ENCODE results near the gene RNF126.

RNF126 gene

DNA sequence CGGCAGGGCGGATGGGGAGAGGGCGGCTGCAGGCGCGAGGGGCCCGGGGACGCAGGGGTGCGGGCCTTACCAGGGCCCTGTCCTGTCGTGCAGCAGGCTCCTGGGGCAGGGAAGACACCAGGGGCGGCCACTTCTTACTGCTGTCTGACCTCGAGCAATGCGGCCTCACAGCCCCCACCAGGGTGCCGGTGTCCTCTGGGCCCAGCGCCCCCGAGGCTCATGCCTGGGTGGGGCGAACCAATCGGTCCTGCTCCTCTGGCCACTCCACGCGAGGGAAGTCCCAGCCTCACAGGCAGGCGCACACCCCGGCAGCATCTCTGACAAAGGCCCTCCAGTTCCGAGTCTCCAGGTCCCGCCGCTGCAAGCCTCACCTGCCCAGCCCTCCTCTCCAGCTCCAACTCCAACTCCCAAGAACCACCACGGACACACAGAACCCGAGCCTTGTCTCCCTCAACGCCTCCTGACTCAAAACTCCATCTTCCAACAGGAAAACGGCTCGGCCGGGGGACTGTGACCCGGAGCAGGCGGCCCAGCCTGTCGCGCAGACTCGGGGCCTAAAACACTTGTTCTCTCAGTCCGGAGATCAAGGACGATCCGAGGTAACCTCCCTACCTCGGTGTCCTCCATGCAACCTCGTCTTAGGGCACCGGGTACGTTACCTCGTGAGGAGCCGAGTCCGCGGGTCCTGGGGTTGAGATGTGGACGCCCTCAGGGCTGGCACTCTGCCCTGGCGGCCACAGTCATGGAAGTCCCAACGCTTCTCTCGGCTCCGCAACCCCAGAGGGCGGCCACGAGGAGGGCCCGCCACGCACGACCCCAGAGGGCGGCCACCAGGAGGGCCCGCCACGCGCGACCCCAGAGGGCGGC is 16.9 kb downstream of the RNF126 start:
- H3F3A ChIP-seq (ENCODE audit: control insufficient read depth, insufficient read depth): no peaks in the 10 kb centered on the region
- H3K27ac ChIP-seq (ENCODE audit: low read depth, low read length): no peak overlapping the region
- no peak overlapping the region for H3K4me2 ChIP-seq (ENCODE audit: low read length)
- TF ChIP-seq, protein P1, sequence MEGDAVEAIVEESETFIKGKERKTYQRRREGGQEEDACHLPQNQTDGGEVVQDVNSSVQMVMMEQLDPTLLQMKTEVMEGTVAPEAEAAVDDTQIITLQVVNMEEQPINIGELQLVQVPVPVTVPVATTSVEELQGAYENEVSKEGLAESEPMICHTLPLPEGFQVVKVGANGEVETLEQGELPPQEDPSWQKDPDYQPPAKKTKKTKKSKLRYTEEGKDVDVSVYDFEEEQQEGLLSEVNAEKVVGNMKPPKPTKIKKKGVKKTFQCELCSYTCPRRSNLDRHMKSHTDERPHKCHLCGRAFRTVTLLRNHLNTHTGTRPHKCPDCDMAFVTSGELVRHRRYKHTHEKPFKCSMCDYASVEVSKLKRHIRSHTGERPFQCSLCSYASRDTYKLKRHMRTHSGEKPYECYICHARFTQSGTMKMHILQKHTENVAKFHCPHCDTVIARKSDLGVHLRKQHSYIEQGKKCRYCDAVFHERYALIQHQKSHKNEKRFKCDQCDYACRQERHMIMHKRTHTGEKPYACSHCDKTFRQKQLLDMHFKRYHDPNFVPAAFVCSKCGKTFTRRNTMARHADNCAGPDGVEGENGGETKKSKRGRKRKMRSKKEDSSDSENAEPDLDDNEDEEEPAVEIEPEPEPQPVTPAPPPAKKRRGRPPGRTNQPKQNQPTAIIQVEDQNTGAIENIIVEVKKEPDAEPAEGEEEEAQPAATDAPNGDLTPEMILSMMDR (IDR thresholded peaks at IDR 0.05; ENCODE audit: low read depth, low read length, poor library complexity, severe bottlenecking): no peak
- TF ChIP-seq EZH2phosphoT487 (IDR thresholded peaks at IDR 0.05; ENCODE audit: borderline replicate concordance, low read length): no peak
- H3K36me3 ChIP-seq (ENCODE audit: control insufficient read depth, low read length): peaks cover 55% of the 10 kb centered on the region
- H3K9me2 ChIP-seq (replicated peaks; ENCODE audit: control insufficient read depth, low read length): no peaks in the 10 kb centered on the region
- peaks cover 5% of the 10 kb centered on the region; the same call in 1 of the 2 replicates for H3K79me2 ChIP-seq (ENCODE audit: control insufficient read depth, low read length)
- no peaks in the 10 kb centered on the region for H3K27me3 ChIP-seq (ENCODE audit: control insufficient read depth, low read length)
- no peaks in the 10 kb centered on the region for H4K20me1 ChIP-seq (ENCODE audit: control insufficient read depth, insufficient read depth, low read depth, low read length)
- H3K4me1 ChIP-seq (ENCODE audit: control insufficient read depth, low read length): peaks cover 4% of the 10 kb centered on the region; the same call in 1 of the 2 replicates
- no peaks in the 10 kb centered on the region for H3K9me3 ChIP-seq (ENCODE audit: control insufficient read depth, insufficient read depth, low read length)
- no peak overlapping the region for H3K4me3 ChIP-seq (ENCODE audit: low read length)

DNA sequence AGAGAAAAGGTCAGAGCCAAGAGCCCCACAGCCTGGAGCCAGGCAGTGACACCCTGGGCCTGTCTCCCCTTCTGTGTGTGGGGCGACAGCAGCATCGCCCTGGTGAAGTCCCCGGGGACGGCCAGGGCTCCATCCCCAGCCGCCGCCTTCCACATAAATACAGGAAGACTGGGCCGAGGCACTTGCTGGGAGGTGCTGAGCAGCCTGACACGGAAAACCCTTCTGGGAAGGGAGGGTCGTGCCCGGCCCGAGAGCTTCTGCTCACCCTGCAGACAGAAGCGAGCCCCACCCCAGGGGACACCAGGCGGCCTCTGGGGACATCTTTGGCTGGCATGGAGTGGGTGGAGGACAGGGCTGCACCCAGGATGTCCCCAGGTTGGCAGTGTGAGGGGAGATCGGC is 18.2 kb downstream of the RNF126 start:
- Histone ChIP-seq H3K27ac (ENCODE audit: low read depth, low read length) (no peak overlapping the region), H3K79me2 (ENCODE audit: control insufficient read depth, low read length) (no peaks in the 10 kb centered on the region), H3K4me1 (ENCODE audit: control insufficient read depth, low read length) (peaks cover 8% of the 10 kb centered on the region; the same call in 1 of the 2 replicates), H3K4me3 (ENCODE audit: low read length) (no peak overlapping the region), H3K36me3 (ENCODE audit: control insufficient read depth, low read length) (peaks cover 48% of the 10 kb centered on the region), H3K9me3 (ENCODE audit: control insufficient read depth, insufficient read depth, low read length) (no peaks in the 10 kb centered on the region), H3K9me2 (replicated peaks; ENCODE audit: control insufficient read depth, low read length) (no peaks in the 10 kb centered on the region), H3F3A (ENCODE audit: control insufficient read depth, insufficient read depth) (no peaks in the 10 kb centered on the region), H3K4me2 (ENCODE audit: low read length) (no peak overlapping the region), H3K27me3 (ENCODE audit: control insufficient read depth, low read length) (no peaks in the 10 kb centered on the region), H4K20me1 (ENCODE audit: control insufficient read depth, insufficient read depth, low read depth, low read length) (peaks cover 2% of the 10 kb centered on the region; the same call in 1 of the 2 replicates)
- TF ChIP-seq, protein P1 (IDR thresholded peaks at IDR 0.05; ENCODE audit: low read depth, low read length, poor library complexity, severe bottlenecking): no peak
- TF ChIP-seq EZH2phosphoT487 (IDR thresholded peaks at IDR 0.05; ENCODE audit: borderline replicate concordance, low read length): no peak

- H3K27me3 ChIP-seq (ENCODE audit: control insufficient read depth, low read length): no peaks in the 10 kb centered on the region
- peaks cover 2% of the 10 kb centered on the region; the same call in 1 of the 2 replicates for H4K20me1 ChIP-seq (ENCODE audit: control insufficient read depth, insufficient read depth, low read depth, low read length)
- no peak overlapping the region for H3K27ac ChIP-seq (ENCODE audit: low read depth, low read length)
- H3K4me1 ChIP-seq (ENCODE audit: control insufficient read depth, low read length): peaks cover 9% of the 10 kb centered on the region
- H3K36me3 ChIP-seq (ENCODE audit: control insufficient read depth, low read length): peaks cover 44% of the 10 kb centered on the region
- no peaks in the 10 kb centered on the region for H3K9me3 ChIP-seq (ENCODE audit: control insufficient read depth, insufficient read depth, low read length)
- H3K79me2 ChIP-seq (ENCODE audit: control insufficient read depth, low read length): no peaks in the 10 kb centered on the region
- no peak overlapping the region for H3K4me2 ChIP-seq (ENCODE audit: low read length)
- H3K9me2 ChIP-seq (replicated peaks; ENCODE audit: control insufficient read depth, low read length): no peaks in the 10 kb centered on the region
- no peak for TF ChIP-seq EZH2phosphoT487 (IDR thresholded peaks at IDR 0.05; ENCODE audit: borderline replicate concordance, low read length)
- TF ChIP-seq, protein P1 (IDR thresholded peaks at IDR 0.05; ENCODE audit: low read depth, low read length, poor library complexity, severe bottlenecking): no peak
- no peak overlapping the region for H3K4me3 ChIP-seq (ENCODE audit: low read length)
- H3F3A ChIP-seq (ENCODE audit: control insufficient read depth, insufficient read depth): no peaks in the 10 kb centered on the region
Measured at GRCh38 chr19:644363-644762, 18.7 kb downstream of the RNF126 start.

Data from DOHH2 (cell line).